CD4-positive, CD25-positive, alpha-beta regulatory T cell (primary cell): ENCODE results near the gene TMEM238L. TPM values are rescaled to one million over a fixed set of nuclear protein-coding genes. Genes with fewer than 3 reads are reported as not detected.

Experiments used
- ATAC-seq, 2 donors: fragments of 150-1000 bp; cut with Tn5 transposase; one replicate each; pipeline ENCODE4 v1.10.0; 2021; ENCODE audit warnings: low read depth in 2 of 2, moderate number of reproducible peaks in 2 of 2, moderate library complexity in 1 of 2
- DNase-seq, 3 donors: peaks; one replicate each; pipeline versions ENCODE4 v3.0.0 to v3.0.0-alpha.2; 2012 to 2022; ENCODE audit warnings: mixed read lengths in 1 of 3
- H3K27ac ChIP-seq: one replicate; pipeline ENCODE4 v1.7.0; 2013; ENCODE audit warnings: mild to moderate bottlenecking, low read length; ENCODE audit not compliant: insufficient read depth, poor library complexity, severe bottlenecking
- H3K27me3 ChIP-seq: one replicate; pipeline ENCODE4 v1.7.0; 2013; ENCODE audit warnings: low read length; ENCODE audit not compliant: control insufficient read depth, insufficient read depth
- H3K36me3 ChIP-seq: one replicate; pipeline ENCODE4 v1.7.0; 2013; ENCODE audit warnings: mild to moderate bottlenecking, low read length, moderate library complexity; ENCODE audit not compliant: control insufficient read depth, insufficient read depth
- H3K4me1 ChIP-seq: 2 replicates; pipeline ENCODE4 v1.7.0; 2013; ENCODE audit warnings: mild to moderate bottlenecking, low read length; ENCODE audit not compliant: insufficient read depth, control insufficient read depth, poor library complexity, severe bottlenecking
- H3K4me3 ChIP-seq: one replicate; pipeline ENCODE4 v1.7.0; 2013; ENCODE audit warnings: low read depth, mild to moderate bottlenecking, low read length, moderate library complexity
- H3K9me3 ChIP-seq, 2 experiments: 1 replicate in 1 of 2; 2 replicates in 1 of 2; pipeline ENCODE4 v1.7.0; 2013; ENCODE audit warnings: low read length in 2 of 2, mild to moderate bottlenecking in 1 of 2, moderate library complexity in 1 of 2; ENCODE audit not compliant: control insufficient read depth in 2 of 2
- H3K27ac Mint-ChIP-seq, 3 donors: one replicate each; pipeline ENCODE4 v1.8.0; 2020 to 2022; ENCODE audit warnings: mild to moderate bottlenecking in 3 of 3, mixed read lengths in 3 of 3, moderate library complexity in 2 of 3
- H3K27me3 Mint-ChIP-seq: one replicate; pipeline ENCODE4 v1.8.0; 2022; ENCODE audit warnings: mild to moderate bottlenecking, mixed read lengths
- H3K36me3 Mint-ChIP-seq: one replicate; pipeline ENCODE4 v1.8.0; 2020; ENCODE audit warnings: mixed read lengths
- H3K4me1 Mint-ChIP-seq, 4 donors: one replicate each; pipeline ENCODE4 v1.8.0; 2020 to 2022; ENCODE audit warnings: mixed read lengths in 4 of 4, mild to moderate bottlenecking in 1 of 4
- H3K4me3 Mint-ChIP-seq, 4 donors: one replicate each; pipeline ENCODE4 v1.8.0; 2020 to 2022; ENCODE audit warnings: mild to moderate bottlenecking in 4 of 4, mixed read lengths in 4 of 4, moderate library complexity in 3 of 4
- H3K9me3 Mint-ChIP-seq, 7 donors: one replicate each; pipeline ENCODE4 v1.8.0; 2020 to 2022; ENCODE audit warnings: mixed read lengths in 7 of 7, mild to moderate bottlenecking in 3 of 7, moderate library complexity in 2 of 7
- polyA plus RNA-seq, 4 donors: library from polyadenylated mRNA; unstranded; fragments of 300-500 nt; fragmentation: Illumina TruSeq; gene quantifications; one replicate each; pipeline ENCODE4 v1.2.3, GENCODE V29; 2021
- total RNA-seq: library from RNA; stranded (reverse); gene quantifications from one replicate; pipeline ENCODE4 v1.2.3, GENCODE V29; 2022

TMEM238L gene
- total and polyA plus RNA-seq, 5 donors from 2014 or later: not detected

DNA sequence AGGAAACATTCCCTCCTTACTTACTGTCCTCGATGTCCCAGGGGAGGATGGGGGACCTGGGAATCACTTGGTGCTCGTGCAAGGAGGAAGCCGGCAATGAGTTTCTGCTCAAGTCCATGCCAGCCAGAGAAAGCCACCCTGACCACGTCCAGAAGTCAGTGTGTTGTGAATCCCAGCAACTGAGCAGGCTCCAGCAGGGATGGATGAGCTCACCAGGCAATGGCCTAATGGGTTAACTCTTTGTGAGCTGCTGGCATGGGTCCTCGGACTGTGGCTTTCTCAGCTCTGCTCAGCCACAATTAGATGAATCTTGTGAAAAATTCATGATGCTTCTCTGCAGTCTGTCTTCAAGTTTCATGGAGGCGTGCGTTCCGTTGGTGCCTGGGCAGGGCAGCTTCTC is 34.0 kb upstream of the TMEM238L start, which contains the start of gene PIRT:
Gene PIRT (minus strand): TSS at position 167 of the 400 bp plus-strand sequence. CDS start 12,442 bp downstream, outside the sequence.
- Mint-ChIP-seq H3K4me3 (no peak within 1 kb of the TSS), H3K36me3 (no peaks in the 10 kb centered on the region), H3K9me3 (no peaks in the 10 kb centered on the region), H3K27me3 (no peaks in the 10 kb centered on the region), H3K4me1 (no peaks in the 10 kb centered on the region), H3K27ac (peak within 1 kb of the TSS in 1 of 3 donors; percentile 30)
- no peaks in the 10 kb centered on the region for H3K9me3 ChIP-seq
- no peaks in the 10 kb centered on the region for H3K27me3 ChIP-seq
- DNase-seq: no peak
- no peaks in the 10 kb centered on the region for H3K36me3 ChIP-seq
- H3K4me3 ChIP-seq: no peak within 1 kb of the TSS
- H3K4me1 ChIP-seq: no peaks in the 10 kb centered on the region
- no peak for ATAC-seq
- no peak within 1 kb of the TSS for H3K27ac ChIP-seq

DNA sequence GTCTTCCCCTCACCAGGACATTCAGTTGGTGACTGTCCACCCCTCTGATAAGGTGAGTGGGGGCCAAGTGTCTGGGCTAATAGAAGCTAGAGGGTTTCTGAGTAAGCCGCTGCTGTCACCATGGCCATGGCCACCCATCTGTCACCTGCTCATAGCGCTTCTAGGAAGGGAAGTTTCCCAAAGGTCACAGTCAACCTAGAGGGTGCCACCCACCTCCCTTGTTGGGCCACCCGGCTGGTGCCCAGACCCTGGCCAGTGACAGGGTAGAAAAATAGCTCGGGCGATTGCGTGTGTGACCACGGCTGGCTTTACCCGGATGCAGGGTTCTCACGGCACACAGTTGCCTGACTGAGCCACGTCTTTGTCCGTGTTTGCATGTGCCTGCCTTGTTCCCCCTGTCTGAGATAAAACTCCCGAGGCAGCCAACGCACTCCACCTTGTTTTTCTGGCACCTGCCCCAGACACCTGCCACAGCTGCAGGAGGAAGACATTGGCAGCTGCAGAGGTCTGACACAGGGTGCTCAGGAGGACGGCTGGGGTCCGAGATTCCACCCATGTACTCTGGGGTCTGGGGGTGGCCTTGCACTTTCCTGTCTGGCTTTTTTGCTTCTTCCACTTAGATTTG is 33.2 kb upstream of the TMEM238L start:
- Histone ChIP-seq H3K4me1 (no peaks in the 10 kb centered on the region), H3K9me3 (no peaks in the 10 kb centered on the region), H3K36me3 (no peaks in the 10 kb centered on the region), H3K27me3 (no peaks in the 10 kb centered on the region), H3K27ac (no peak overlapping the region), H3K4me3 (no peak overlapping the region)
- Mint-ChIP-seq H3K4me1 (no peaks in the 10 kb centered on the region), H3K36me3 (no peaks in the 10 kb centered on the region), H3K9me3 (no peaks in the 10 kb centered on the region), H3K4me3 (no peak overlapping the region), H3K27me3 (peaks cover 2% of the 10 kb centered on the region), H3K27ac (no peak overlapping the region)
- DNase-seq: no peak
- no peak for ATAC-seq

DNA sequence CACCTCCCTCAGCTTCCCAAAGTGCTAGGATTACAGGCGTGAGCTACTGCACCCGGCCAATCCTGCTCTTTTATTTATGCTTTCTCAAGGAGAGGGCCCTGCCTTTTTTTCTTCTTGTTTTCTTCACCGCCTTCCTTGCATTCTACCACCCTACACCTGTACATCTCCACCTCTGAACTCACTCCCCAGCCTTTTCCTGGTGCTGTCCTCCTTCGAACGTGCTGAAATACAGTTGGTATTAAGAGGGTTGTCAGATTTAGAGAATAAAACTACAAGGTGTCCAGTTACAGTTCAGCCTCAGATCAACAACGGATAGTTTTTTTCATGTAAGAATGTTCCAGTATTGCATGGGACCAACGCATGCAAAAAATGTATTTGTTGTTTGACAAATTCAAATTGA is 32.2 kb upstream of the TMEM238L start:
- no peak overlapping the region for H3K27ac Mint-ChIP-seq
- H3K9me3 Mint-ChIP-seq: peaks cover 0 to 3% (median 0%) of the 10 kb centered on the region in 7 donors
- Histone ChIP-seq H3K27me3 (no peaks in the 10 kb centered on the region), H3K4me3 (no peak overlapping the region), H3K9me3 (no peaks in the 10 kb centered on the region), H3K4me1 (no peaks in the 10 kb centered on the region), H3K27ac (no peak overlapping the region), H3K36me3 (no peaks in the 10 kb centered on the region)
- H3K4me3 Mint-ChIP-seq: no peak overlapping the region
- no peak for DNase-seq
- no peaks in the 10 kb centered on the region for H3K36me3 Mint-ChIP-seq
- no peak for ATAC-seq
- peaks cover 6% of the 10 kb centered on the region for H3K27me3 Mint-ChIP-seq
- no peaks in the 10 kb centered on the region for H3K4me1 Mint-ChIP-seq

DNA sequence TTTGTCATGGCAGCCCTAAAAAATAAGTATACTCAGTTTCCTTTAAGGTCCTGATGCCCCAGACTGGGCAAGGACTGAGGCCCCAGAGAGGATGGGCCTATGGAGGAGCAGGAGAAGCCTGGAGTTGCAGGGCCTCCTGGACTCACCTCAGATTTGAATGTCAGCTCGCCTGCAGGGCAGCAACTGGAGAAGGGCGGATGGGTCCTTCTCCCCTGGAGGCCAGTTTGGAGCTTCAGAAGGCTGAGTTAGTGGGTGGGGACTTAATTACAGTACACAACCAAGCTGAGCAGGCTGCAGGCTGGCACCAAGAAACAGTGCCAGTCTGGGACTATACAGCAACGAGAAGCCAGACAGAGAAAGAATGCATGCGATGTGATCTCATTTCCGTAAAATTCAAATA is 27.8 kb upstream of the TMEM238L start:
- Histone ChIP-seq H3K9me3 (no peaks in the 10 kb centered on the region), H3K4me3 (no peak overlapping the region), H3K27ac (no peak overlapping the region), H3K27me3 (no peaks in the 10 kb centered on the region), H3K4me1 (no peaks in the 10 kb centered on the region), H3K36me3 (no peaks in the 10 kb centered on the region)
- H3K27me3 Mint-ChIP-seq: peaks cover 6% of the 10 kb centered on the region
- H3K4me1 Mint-ChIP-seq: no peaks in the 10 kb centered on the region
- peak overlapping the region in 1 of 3 donors; percentile 63 for H3K27ac Mint-ChIP-seq
- no peaks in the 10 kb centered on the region for H3K36me3 Mint-ChIP-seq
- H3K4me3 Mint-ChIP-seq: no peak overlapping the region
- DNase-seq (no peak), ATAC-seq (no peak)
- peaks cover 0 to 3% (median 0%) of the 10 kb centered on the region in 7 donors for H3K9me3 Mint-ChIP-seq

DNA sequence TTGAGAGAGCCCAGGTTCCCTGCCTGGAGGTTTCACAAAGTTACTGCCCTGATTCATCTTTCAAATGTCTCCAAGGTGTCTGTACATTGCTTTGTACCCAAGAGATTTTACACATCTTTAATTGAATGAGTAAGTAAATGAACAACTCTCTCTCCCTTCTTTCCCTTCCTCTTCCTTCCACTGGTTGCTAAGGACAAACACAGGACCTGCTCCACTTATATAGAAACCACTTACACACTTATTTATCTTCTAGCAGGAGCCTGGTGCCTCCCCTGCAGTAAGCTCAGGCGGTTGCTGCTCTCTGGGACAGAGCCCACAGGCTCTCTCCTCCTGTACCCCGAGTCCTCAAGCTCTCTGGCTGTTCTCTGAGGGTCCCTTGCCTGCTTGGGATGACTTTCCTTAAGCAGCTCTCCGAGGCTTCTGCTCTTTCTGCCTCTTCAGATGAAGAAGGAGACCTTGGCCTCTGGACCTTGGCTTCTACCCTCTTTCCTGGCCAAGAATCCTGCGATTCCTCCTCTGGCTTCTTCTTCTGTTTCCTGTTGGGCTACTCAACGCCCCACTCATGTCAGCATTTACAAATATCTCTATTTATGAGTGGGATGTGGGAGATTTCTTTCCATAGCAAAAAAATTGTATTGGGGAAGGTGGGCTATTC is 24.1 kb upstream of the TMEM238L start:
- Mint-ChIP-seq H3K4me3 (no peak overlapping the region), H3K36me3 (no peaks in the 10 kb centered on the region)

DNA sequence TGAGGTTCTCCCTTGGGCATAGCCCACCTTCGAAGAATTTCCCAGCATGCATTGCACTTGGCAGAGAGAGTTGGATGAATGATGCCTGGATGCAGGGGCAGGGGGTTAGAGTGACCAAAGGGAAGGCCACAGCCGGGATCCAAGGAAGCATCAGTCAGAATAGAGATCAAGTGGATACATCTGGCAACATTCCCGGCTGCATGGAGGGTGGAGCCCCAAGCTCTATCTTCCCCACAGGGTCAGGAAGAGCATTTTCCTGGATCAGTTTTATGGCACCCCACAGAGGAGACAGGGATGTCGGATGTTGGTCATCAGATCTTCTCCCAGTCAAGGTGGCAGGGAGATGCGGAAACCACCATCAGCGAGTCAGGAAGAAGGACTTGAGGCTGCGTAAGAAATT is 21.0 kb upstream of the TMEM238L start:
- Histone ChIP-seq H3K27ac (no peak overlapping the region), H3K36me3 (no peaks in the 10 kb centered on the region), H3K9me3 (no peaks in the 10 kb centered on the region), H3K27me3 (no peaks in the 10 kb centered on the region), H3K4me1 (no peaks in the 10 kb centered on the region), H3K4me3 (no peak overlapping the region)
- no peak overlapping the region for H3K4me3 Mint-ChIP-seq
- ATAC-seq (no peak), DNase-seq (no peak)
- H3K9me3 Mint-ChIP-seq: no peaks in the 10 kb centered on the region
- H3K27me3 Mint-ChIP-seq: no peaks in the 10 kb centered on the region
- no peak overlapping the region for H3K27ac Mint-ChIP-seq
- H3K4me1 Mint-ChIP-seq: no peaks in the 10 kb centered on the region
- no peaks in the 10 kb centered on the region for H3K36me3 Mint-ChIP-seq

More for the DNA sequence above, 24.1 kb upstream of the TMEM238L start:
- no peaks in the 10 kb centered on the region for H3K4me1 ChIP-seq
- ATAC-seq (no peak), DNase-seq (no peak)
- Mint-ChIP-seq H3K27ac (peak overlapping the region in 1 of 3 donors; percentile 15), H3K9me3 (peaks cover 0 to 3% (median 0%) of the 10 kb centered on the region in 7 donors), H3K4me1 (no peaks in the 10 kb centered on the region), H3K27me3 (peaks cover 6% of the 10 kb centered on the region)
- H3K27ac ChIP-seq: no peak overlapping the region
- no peaks in the 10 kb centered on the region for H3K36me3 ChIP-seq
- no peaks in the 10 kb centered on the region for H3K27me3 ChIP-seq
- H3K4me3 ChIP-seq: no peak overlapping the region
- H3K9me3 ChIP-seq: no peaks in the 10 kb centered on the region

DNA sequence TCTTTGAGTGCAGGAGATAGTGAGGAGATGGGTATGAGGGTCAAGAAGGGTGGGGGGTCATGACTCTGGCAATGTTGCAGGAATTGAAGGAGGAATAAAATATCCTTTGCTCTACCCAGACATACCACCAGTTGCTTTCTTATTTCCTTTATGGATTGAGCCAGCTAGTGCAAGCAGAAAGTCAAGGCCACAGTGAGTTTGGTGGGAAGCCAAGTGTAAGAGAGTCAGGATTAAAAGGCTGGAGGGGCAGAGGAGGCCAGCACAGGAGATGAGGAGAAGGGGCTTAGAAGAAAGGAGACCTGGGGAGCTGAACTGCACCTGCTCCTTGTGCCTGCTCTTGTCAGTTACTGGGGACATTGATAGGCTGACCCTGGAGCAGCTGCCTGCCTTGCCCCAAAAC is 17.9 kb upstream of the TMEM238L start:
- no peaks in the 10 kb centered on the region for H3K36me3 Mint-ChIP-seq
- no peaks in the 10 kb centered on the region for H3K27me3 Mint-ChIP-seq
- ATAC-seq: no peak
- H3K27ac Mint-ChIP-seq: no peak overlapping the region
- Histone ChIP-seq H3K36me3 (no peaks in the 10 kb centered on the region), H3K27me3 (no peaks in the 10 kb centered on the region), H3K27ac (no peak overlapping the region), H3K4me3 (no peak overlapping the region), H3K9me3 (no peaks in the 10 kb centered on the region), H3K4me1 (no peaks in the 10 kb centered on the region)
- no peak for DNase-seq
- no peaks in the 10 kb centered on the region for H3K4me1 Mint-ChIP-seq
- H3K4me3 Mint-ChIP-seq: no peak overlapping the region
- no peaks in the 10 kb centered on the region for H3K9me3 Mint-ChIP-seq

DNA sequence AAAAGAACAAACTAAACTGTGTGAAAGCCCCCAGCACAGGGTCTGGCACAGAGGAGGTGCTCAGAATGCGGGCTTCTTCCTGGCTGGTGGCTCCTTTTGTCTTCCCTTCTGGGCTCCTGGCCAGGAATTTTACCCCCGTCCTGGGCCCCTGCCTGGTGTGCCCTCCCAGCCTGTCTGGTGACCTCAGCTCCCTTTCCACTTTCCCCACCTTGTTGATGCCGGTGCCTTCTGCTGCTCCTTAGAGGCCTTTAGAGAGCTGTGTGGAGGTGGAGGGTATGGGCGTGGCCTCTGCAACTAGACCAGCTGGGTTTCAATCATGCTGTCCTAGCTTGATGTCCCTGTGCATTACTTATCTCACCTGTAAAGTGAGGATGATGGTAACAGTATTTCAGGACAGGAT is 17.2 kb upstream of the TMEM238L start:
- Mint-ChIP-seq H3K9me3 (no peaks in the 10 kb centered on the region), H3K36me3 (no peaks in the 10 kb centered on the region), H3K27ac (no peak overlapping the region), H3K4me1 (no peaks in the 10 kb centered on the region), H3K27me3 (no peaks in the 10 kb centered on the region), H3K4me3 (no peak overlapping the region)
- Histone ChIP-seq H3K4me1 (no peaks in the 10 kb centered on the region), H3K27me3 (no peaks in the 10 kb centered on the region), H3K9me3 (no peaks in the 10 kb centered on the region), H3K4me3 (no peak overlapping the region), H3K36me3 (no peaks in the 10 kb centered on the region), H3K27ac (no peak overlapping the region)
- ATAC-seq (no peak), DNase-seq (no peak)
